Right forelimb (tissue), 1 donor: Measurements from ENCODE around the gene CDK5RAP2.

Experiments
- DNase-seq: peaks from one replicate; pipeline ENCODE4 v3.0.0-alpha.2; 2018

Gene CDK5RAP2

GRCh38 chr9:120433701-120434100 lies 146.3 kb downstream of the CDK5RAP2 start:
- DNase-seq, result no peak

GRCh38 chr9:120432600-120432999 lies 147.4 kb downstream of the CDK5RAP2 start:
- no peak for DNase-seq

- no peak for DNase-seq
These were observed 148.7 kb downstream of the CDK5RAP2 start for GRCh38 chr9:120431268-120431667.

- no peak for DNase-seq
These were observed 155.7 kb downstream of the CDK5RAP2 start for GRCh38 chr9:120424248-120424647.

GRCh38 chr9:120423812-120424211 lies 156.2 kb downstream of the CDK5RAP2 start:
- no peak for DNase-seq

- no peak for DNase-seq
These were observed 158.0 kb downstream of the CDK5RAP2 start for GRCh38 chr9:120421977-120422376.

GRCh38 chr9:120418315-120418714 lies 161.7 kb downstream of the CDK5RAP2 start:
- DNase-seq, result no peak

GRCh38 chr9:120416781-120417427 lies 163.1 kb downstream of the CDK5RAP2 start:
- DNase-seq, result no peak

- no peak for DNase-seq
These were observed 166.6 kb downstream of the CDK5RAP2 start for GRCh38 chr9:120413121-120414048.

GRCh38 chr9:120412425-120412951 lies 167.5 kb downstream of the CDK5RAP2 start:
- no peak for DNase-seq

- no peak for DNase-seq
These were observed 168.0 kb downstream of the CDK5RAP2 start for GRCh38 chr9:120411862-120412424.

GRCh38 chr9:120410925-120411501 lies 169.0 kb downstream of the CDK5RAP2 start:
- no peak for DNase-seq

GRCh38 chr9:120408680-120409258 lies 171.2 kb downstream of the CDK5RAP2 start:
- DNase-seq, result no peak

GRCh38 chr9:120405860-120406259 lies 174.1 kb downstream of the CDK5RAP2 start:
- DNase-seq, result no peak

- DNase-seq, result no peak
These were observed 174.8 kb downstream of the CDK5RAP2 start for GRCh38 chr9:120405134-120405533.

GRCh38 chr9:120403543-120403856 lies 176.5 kb downstream of the CDK5RAP2 start:
- no peak for DNase-seq

- no peak for DNase-seq
These were observed 177.0 kb downstream of the CDK5RAP2 start for GRCh38 chr9:120402741-120403542.

- no peak for DNase-seq
These were observed 180.0 kb downstream of the CDK5RAP2 start for GRCh38 chr9:120399940-120400339.

GRCh38 chr9:120398286-120398685 lies 181.7 kb downstream of the CDK5RAP2 start:
- no peak for DNase-seq

GRCh38 chr9:120397453-120397852 lies 182.5 kb downstream of the CDK5RAP2 start:
- no peak for DNase-seq

- no peak for DNase-seq
These were observed 183.0 kb downstream of the CDK5RAP2 start for GRCh38 chr9:120396931-120397330.

- no peak for DNase-seq
These were observed 183.5 kb downstream of the CDK5RAP2 start for GRCh38 chr9:120396418-120396817.
